H1 (cell line): ENCODE measurements around the gene GRSF1. TPM values are rescaled to one million over a fixed set of nuclear protein-coding genes. Genes with fewer than 3 reads are reported as not detected.

Source experiments
- CTCF ChIA-PET: fragments of 300-600 bp; sonication (Branson Sonifier 250); formaldehyde crosslinking; loops from one replicate; lab custom pipeline; 2021; ENCODE audit not compliant: partially characterized antibody; lab: Charles Lee
- POLR2A ChIA-PET: fragments of 300-600 bp; sonication (Branson Sonifier 250); formaldehyde crosslinking; loops from one replicate; lab custom pipeline; 2021; ENCODE audit warnings: inconsistent platforms; ENCODE audit not compliant: partially characterized antibody; lab: Charles Lee
- DNase-seq, 2 experiments: peaks; one replicate each; pipeline versions ENCODE4 v3.0.0 to v3.0.0-alpha.2; 2010 to 2022; ENCODE audit warnings: low spot score in 2 of 2, low read depth in 1 of 2, mixed read lengths in 1 of 2
- FAIRE-seq: peaks from 2 replicates; lab custom pipeline; 2011; peaks lifted over from hg19 to GRCh38; lab: Jason Lieb, UNC
- H2AFZ ChIP-seq: 2 replicates; pipeline ENCODE4 v1.8.1; 2012; ENCODE audit warnings: low read length, inconsistent platforms
- H2AK5ac ChIP-seq: 2 replicates; pipeline ENCODE4 v1.6.1; 2013; ENCODE audit warnings: low read depth, low read length
- H2BK120ac ChIP-seq: replicated peaks from 2 replicates; pipeline ENCODE3; 2013; ENCODE audit warnings: low read depth, low read length, inconsistent platforms
- H2BK12ac ChIP-seq: 2 replicates; pipeline ENCODE4 v1.6.1; 2013; ENCODE audit warnings: low read depth, low read length
- H2BK15ac ChIP-seq: 2 replicates; pipeline ENCODE4 v1.6.1; 2013; ENCODE audit warnings: low read length
- H2BK20ac ChIP-seq: 2 replicates; pipeline ENCODE4 v1.6.1; 2013; ENCODE audit warnings: low read length
- H2BK5ac ChIP-seq: 2 replicates; pipeline ENCODE4 v1.6.1; 2013; ENCODE audit warnings: low read depth, low read length
- H3K14ac ChIP-seq: 2 replicates; pipeline ENCODE4 v1.6.1; 2013; ENCODE audit warnings: inconsistent platforms; ENCODE audit not compliant: insufficient read length
- H3K18ac ChIP-seq: 2 replicates; pipeline ENCODE4 v1.6.1; 2013; ENCODE audit warnings: low read length; ENCODE audit errors: extremely low read depth
- H3K23ac ChIP-seq: 2 replicates; pipeline ENCODE4 v1.6.1; 2013; ENCODE audit warnings: inconsistent platforms; ENCODE audit not compliant: insufficient read length
- H3K23me2 ChIP-seq: 2 replicates; pipeline ENCODE4 v1.6.1; 2013; ENCODE audit warnings: low read depth, low read length
- H3K27ac ChIP-seq: 2 replicates; pipeline ENCODE4 v1.6.1; 2011; ENCODE audit warnings: low read depth, low read length, inconsistent platforms
- H3K27me3 ChIP-seq, 4 experiments: replicated peaks in 1 of 4; 1 replicate in 1 of 4; 2 replicates in 3 of 4; pipeline versions ENCODE4 v1.6.1 to v1.8.1; 2011 to 2013; ENCODE audit warnings: low read length in 3 of 4, mild to moderate bottlenecking in 3 of 4, inconsistent platforms in 2 of 4, mixed read lengths in 2 of 4, moderate library complexity in 1 of 4; ENCODE audit not compliant: control insufficient read depth in 3 of 4, insufficient read depth in 3 of 4; ENCODE audit errors: extremely low read depth in 1 of 4
- H3K36me3 ChIP-seq, 4 experiments: 2 replicates each; pipeline versions ENCODE4 v1.6.1 to v1.8.1; 2011 to 2013; ENCODE audit warnings: mild to moderate bottlenecking in 4 of 4, low read length in 3 of 4, moderate library complexity in 2 of 4, control low read depth in 1 of 4, inconsistent platforms in 1 of 4; ENCODE audit not compliant: insufficient read depth in 4 of 4, control insufficient read depth in 2 of 4
- H3K4ac ChIP-seq: replicated peaks from 2 replicates; pipeline ENCODE3; 2013; ENCODE audit warnings: low read length, low read depth, mixed read lengths, inconsistent platforms; ENCODE audit not compliant: insufficient read length
- H3K4me1 ChIP-seq, 4 experiments: replicated peaks in 1 of 4; 1 replicate in 1 of 4; 2 replicates in 3 of 4; pipeline versions ENCODE4 v1.6.1 to v1.8.1; 2011 to 2013; ENCODE audit warnings: low read length in 3 of 4, inconsistent platforms in 2 of 4, mixed read lengths in 1 of 4; ENCODE audit not compliant: insufficient read depth in 4 of 4, control insufficient read depth in 3 of 4
- H3K4me2 ChIP-seq, 2 experiments: 2 replicates each; pipeline versions ENCODE4 v1.6.1 to v1.8.1; 2011 to 2013; ENCODE audit warnings: low read depth in 2 of 2, low read length in 2 of 2, control low read depth in 1 of 2, inconsistent platforms in 1 of 2, mild to moderate bottlenecking in 1 of 2; ENCODE audit not compliant: insufficient read depth in 1 of 2
- H3K4me3 ChIP-seq, 4 experiments: fragments of 200-600, 300-600 bp in 1 of 4; sonication (generic), shearing (Covaris generic), sonication (Bioruptor Twin) in 1 of 4; 2 replicates each; pipeline versions ENCODE4 v1.5.1 to v1.8.1; 2011 to 2016; ENCODE audit warnings: low read length in 4 of 4, low read depth in 3 of 4, control low read depth in 2 of 4, inconsistent platforms in 2 of 4, mild to moderate bottlenecking in 2 of 4, mixed read lengths in 1 of 4, moderate library complexity in 1 of 4; ENCODE audit not compliant: insufficient read depth in 2 of 4; ENCODE audit errors: extremely low read depth in 1 of 4
- H3K56ac ChIP-seq: replicated peaks from 2 replicates; pipeline ENCODE3; 2013; ENCODE audit warnings: low read depth, mild to moderate bottlenecking, mixed read lengths, low read length, inconsistent platforms; ENCODE audit not compliant: insufficient read length
- H3K79me1 ChIP-seq: 2 replicates; pipeline ENCODE4 v1.6.1; 2013; ENCODE audit warnings: low read depth, low read length, control low read depth
- H3K79me2 ChIP-seq, 2 experiments: 2 replicates each; pipeline versions ENCODE4 v1.6.1 to v1.8.1; 2012 to 2013; ENCODE audit warnings: low read length in 2 of 2, mild to moderate bottlenecking in 2 of 2, inconsistent platforms in 1 of 2; ENCODE audit not compliant: insufficient read depth in 2 of 2, control insufficient read depth in 1 of 2
- H3K9ac ChIP-seq, 4 experiments: replicated peaks in 1 of 4; 1 replicate in 1 of 4; 2 replicates in 3 of 4; pipeline versions ENCODE4 v1.6.1 to v1.8.1; 2011 to 2013; ENCODE audit warnings: low read depth in 3 of 4, low read length in 3 of 4, control low read depth in 2 of 4, mild to moderate bottlenecking in 2 of 4, moderate library complexity in 2 of 4, inconsistent platforms in 1 of 4; ENCODE audit errors: extremely low read depth in 1 of 4
- H3K9me3 ChIP-seq, 2 experiments: 2 replicates each; pipeline versions ENCODE4 v1.6.1 to v1.8.1; 2012 to 2013; ENCODE audit warnings: mild to moderate bottlenecking in 2 of 2, moderate library complexity in 2 of 2, control low read depth in 1 of 2, inconsistent platforms in 1 of 2, low read depth in 1 of 2, low read length in 1 of 2, mixed read lengths in 1 of 2; ENCODE audit not compliant: insufficient read depth in 2 of 2
- H4K20me1 ChIP-seq, 2 experiments: replicated peaks in 1 of 2; 2 replicates each; pipeline versions ENCODE3 to v1.8.1; 2011 to 2013; ENCODE audit warnings: inconsistent platforms in 2 of 2, low read length in 2 of 2, mild to moderate bottlenecking in 1 of 2; ENCODE audit not compliant: insufficient read depth in 2 of 2, control insufficient read depth in 1 of 2
- H4K5ac ChIP-seq: 2 replicates; pipeline ENCODE4 v1.6.1; 2013; ENCODE audit warnings: low read length, low read depth, mixed read lengths, inconsistent platforms; ENCODE audit not compliant: insufficient read length
- H4K8ac ChIP-seq: 2 replicates; pipeline ENCODE4 v1.8.0; 2013; ENCODE audit warnings: mild to moderate bottlenecking, moderate library complexity, low read length, inconsistent platforms; ENCODE audit not compliant: insufficient read depth; ENCODE audit errors: extremely low read depth
- H4K91ac ChIP-seq: replicated peaks from 2 replicates; pipeline ENCODE3; 2013; ENCODE audit warnings: low read length, mixed read lengths, inconsistent platforms; ENCODE audit not compliant: insufficient read length
- CTBP2 ChIP-seq: IDR thresholded peaks from 2 replicates; pipeline ENCODE4 v1.7.0; 2011; ENCODE audit warnings: borderline replicate concordance, mild to moderate bottlenecking, moderate library complexity, mixed read lengths, low read length; ENCODE audit not compliant: insufficient read depth, insufficient read length
- CTCF ChIP-seq, 3 experiments: IDR thresholded peaks; 1 replicate in 2 of 3; 2 replicates in 1 of 3; pipeline versions ENCODE4 v1.5.1 to v1.6.1; 2011; ENCODE audit warnings: low read length in 3 of 3, mild to moderate bottlenecking in 3 of 3, inconsistent platforms in 2 of 3, low read depth in 1 of 3, moderate library complexity in 1 of 3; ENCODE audit not compliant: insufficient read depth in 1 of 3; ENCODE audit errors: control extremely low read depth in 1 of 3
- NANOG ChIP-seq: IDR thresholded peaks from 2 replicates; pipeline ENCODE4 v1.6.1; 2011; ENCODE audit warnings: low read length, low read depth, mild to moderate bottlenecking, inconsistent platforms; ENCODE audit not compliant: insufficient read depth, poor library complexity, severe bottlenecking
- POLR2A ChIP-seq, 2 experiments: IDR thresholded peaks; 1 replicate in 1 of 2; 2 replicates in 1 of 2; pipeline ENCODE4 v1.6.1; 2011; ENCODE audit warnings: low read depth in 2 of 2, low read length in 2 of 2, mild to moderate bottlenecking in 2 of 2; ENCODE audit errors: control extremely low read depth in 1 of 2
- SIRT6 ChIP-seq: IDR thresholded peaks from one replicate; pipeline ENCODE4 v1.7.1; 2012; ENCODE audit warnings: low read length, inconsistent platforms
- TAF7 ChIP-seq: optimal IDR thresholded peaks from 2 replicates; pipeline ENCODE3; 2011; ENCODE audit warnings: low read depth, mild to moderate bottlenecking, inconsistent platforms, low read length, moderate library complexity, borderline replicate concordance
- TBP ChIP-seq: IDR thresholded peaks from 2 replicates; pipeline ENCODE4 v1.6.1; 2011; ENCODE audit warnings: low read depth, low read length, improper control_type of control experiment
- YY1 ChIP-seq: IDR thresholded peaks from 2 replicates; pipeline ENCODE4 v1.6.1; 2011; ENCODE audit warnings: low read depth, mild to moderate bottlenecking, low read length
- WGBS, 2 experiments: shearing (Covaris generic) in 1 of 2; methylation state at CpG; one replicate each; pipeline versions ENCODE4 v1.1.6 to v1.1.7; 2013 to 2015; ENCODE audit warnings: low lambda C conversion rate in 2 of 2, mixed read lengths in 2 of 2, inconsistent platforms in 1 of 2, low coverage in 1 of 2, missing lambda C conversion rate in 1 of 2; ENCODE audit not compliant: insufficient replicate concordance in 2 of 2, insufficient coverage in 1 of 2, insufficient read length in 1 of 2; ENCODE audit errors: extremely low coverage in 1 of 2, missing lambda C conversion rate in 1 of 2; 5-methylcytosine and 5-hydroxymethylcytosine counted together
- polyA plus RNA-seq, 7 experiments: library from polyadenylated mRNA; depleted of rRNA in 3 of 7; stranded (reverse) in 5 of 7; unstranded in 2 of 7; fragments of >200 nt in 5 of 7; fragments of 200-250 nt in 2 of 7; gene quantifications; 1 replicate in 5 of 7; 2 replicates in 1 of 7; 4 replicates in 1 of 7; pipeline versions ENCODE4 v1.2.1 to v1.2.3, GENCODE V29; 2011 to 2013; ENCODE audit warnings: missing spikeins in 2 of 7, mixed read lengths in 2 of 7
- total RNA-seq: library from RNA; stranded (reverse); fragmentation: NEBNext Ultra II Directional; extraction: Animal tissue kit (Norgen Biotek cat#: 25700); gene quantifications from 2 replicates; pipeline ENCODE4 v1.2.1, GENCODE V29; 2021

The GRSF1 gene
- total and polyA plus RNA-seq, 2 of the 8 experiments (the other 6 are each of a cell fraction or from before 2014, with no cell fraction given): 44.3 to 112 TPM

GRCh38 chr4:70885174-70885573, 45.5 kb upstream of the GRSF1 start:
- no peak overlapping the region for H4K8ac ChIP-seq
- no peaks in the 10 kb centered on the region for H3K36me3 ChIP-seq
- H3K56ac ChIP-seq: no peak overlapping the region
- no peak overlapping the region for H3K4ac ChIP-seq
- no peak overlapping the region for H2AK5ac ChIP-seq
- no peaks in the 10 kb centered on the region for H3K79me1 ChIP-seq
- no peaks in the 10 kb centered on the region for H3K9me3 ChIP-seq
- no peaks in the 10 kb centered on the region for H3K4me1 ChIP-seq
- H2BK20ac ChIP-seq: no peak overlapping the region
- H4K91ac ChIP-seq: no peak overlapping the region
- DNase-seq (no peak), FAIRE-seq (no peak)
- POLR2A ChIA-PET: interaction anchor here (0.7 kb wide), 1 partner anchor 15 kb away, joined by 3 read pairs; no protein-coding TSS in a partner anchor
- CTCF ChIA-PET: interaction anchor here (0.8 to 1.5 kb wide), 5 partner anchors 11 to 235 kb away, joined by 3 to 4 read pairs (median 4); partner anchors contain the start of gene MOB1B
- no peaks in the 10 kb centered on the region for H3K27me3 ChIP-seq
- 76% methylated on average over 6 of the region's 6 CpGs; no CpG with 5 or more reads in 1 of the 2 experiments for WGBS, 2 experiments
- H2BK15ac ChIP-seq: no peak overlapping the region
- H3K14ac ChIP-seq: no peak overlapping the region
- no peak overlapping the region for H2BK12ac ChIP-seq
- no peak overlapping the region for H2BK5ac ChIP-seq
- H3K4me2 ChIP-seq: no peak overlapping the region
- H3K4me3 ChIP-seq: no peak overlapping the region
- no peaks in the 10 kb centered on the region for H4K20me1 ChIP-seq
- H3K18ac ChIP-seq: no peak overlapping the region
- no peak overlapping the region for H4K5ac ChIP-seq
- no peak overlapping the region for H3K27ac ChIP-seq
- H3K9ac ChIP-seq: no peak overlapping the region
- no peaks in the 10 kb centered on the region for H3K23me2 ChIP-seq
- no peaks in the 10 kb centered on the region for H3K79me2 ChIP-seq
- no peak overlapping the region for H3K23ac ChIP-seq
- TF ChIP-seq YY1 (no peak), CTBP2 (no peak), POLR2A (IDR thresholded peaks at IDR 0.05; ENCODE audit: control extremely low read depth in 1 of 2, low read depth in 2 of 2, low read length in 2 of 2) (no peak), NANOG (no peak), SIRT6 (no peak), TAF7 (no peak), CTCF (IDR thresholded peaks at IDR 0.05; ENCODE audit: control extremely low read depth in 1 of 3, insufficient read depth in 1 of 3, low read depth in 1 of 3, low read length in 3 of 3) (no peak), TBP (no peak)
- no peak overlapping the region for H2AFZ ChIP-seq
- H2BK120ac ChIP-seq: no peak overlapping the region
